Testis (tissue), 3 donors: Measurements from ENCODE around the gene ARL15. TPM values are rescaled to one million over a fixed set of nuclear protein-coding genes. Genes with fewer than 3 reads are reported as not detected.

Source experiments
- DNase-seq: peaks from one replicate; pipeline ENCODE4 v3.0.0-alpha.2; 2019
- H3K27ac ChIP-seq, 2 donors: fragments of 200-600 bp; sonication (generic); one replicate each; pipeline ENCODE4 v1.5.1; 2019
- H3K27me3 ChIP-seq: fragments of 200-600 bp; sonication (generic); one replicate; pipeline ENCODE4 v1.5.1; 2019
- H3K36me3 ChIP-seq: fragments of 200-600 bp; sonication (generic); one replicate; pipeline ENCODE4 v1.5.1; 2017; ENCODE audit warnings: low read depth; ENCODE audit errors: missing control alignments
- H3K4me1 ChIP-seq: fragments of 200-600 bp; sonication (generic); one replicate; pipeline ENCODE4 v1.5.1; 2019
- H3K4me3 ChIP-seq, 2 donors: fragments of 200-600 bp; sonication (generic); one replicate each; pipeline ENCODE4 v1.5.1; 2017 to 2019
- H3K9me3 ChIP-seq: fragments of 200-600 bp; sonication (generic); one replicate; pipeline ENCODE4 v1.5.1; 2017
- POLR2A ChIP-seq: fragments of 450-650 bp; IDR thresholded peaks from one replicate; pipeline ENCODE4 v1.6.1; 2017; ENCODE audit warnings: antibody characterized with exemption, mild to moderate bottlenecking, moderate library complexity
- WGBS, 2 donors: methylation state at CpG; one replicate each; pipeline ENCODE4 v1.1.5; 2018; 5-methylcytosine and 5-hydroxymethylcytosine counted together
- intact Hi-C: fragments of 100-400 bp; cut with DNase I; formaldehyde crosslinking; loops from one replicate; pipeline ENCODE4 v1.15.1; 2023; ENCODE audit warnings: low total_unique reads
- polyA plus RNA-seq: library from polyadenylated mRNA; stranded (reverse); fragments of 350-450 nt; fragmentation: Illumina TruSeq; extraction: RNeasy Lipid Tissue Mini Kit (QIAGEN cat#74804); gene quantifications from one replicate; pipeline ENCODE4 v1.2.3, GENCODE V29; 2014; ENCODE audit warnings: low read depth, low replicate concordance; ENCODE audit not compliant: insufficient read depth
- total RNA-seq, 2 donors: library from RNA; depleted of rRNA; stranded (reverse); fragments of >200 nt; gene quantifications; one replicate each; pipeline ENCODE4 v1.2.3, GENCODE V29; 2016
- TF ChIP-seq, protein P1 (sequence below), 3 experiments: fragments of 450-650 bp in 2 of 3; fragments of 200-600 bp in 1 of 3; sonication (generic) in 1 of 3; IDR thresholded peaks; one replicate each; pipeline ENCODE4 v1.5.1; 2016 to 2019; ENCODE audit warnings: antibody characterized with exemption in 3 of 3, mild to moderate bottlenecking in 2 of 3, moderate library complexity in 1 of 3

ARL15 gene
- total and polyA plus RNA-seq, 3 donors from 2014 or later, result 36.6 to 88.6 (median 75.2) TPM

DNA sequence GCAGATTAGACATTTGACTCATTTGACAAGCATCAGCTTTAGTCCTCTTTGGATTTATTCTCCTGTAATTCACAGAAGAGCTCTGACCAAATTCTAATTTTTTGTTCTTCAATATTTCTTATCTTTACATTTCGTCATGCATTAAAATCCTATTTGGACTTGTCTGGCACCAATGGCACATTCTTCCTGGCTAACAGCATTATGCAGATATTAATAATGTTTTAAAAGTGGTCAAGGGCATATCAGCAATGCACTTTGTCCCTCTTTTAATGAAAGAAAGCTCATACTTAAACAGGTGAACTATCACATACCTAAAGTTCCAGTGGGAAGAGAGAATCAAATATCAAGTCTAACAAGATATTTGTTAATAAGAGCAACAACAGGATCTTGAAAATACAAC lies 270.4 kb downstream of the ARL15 start:
- no peaks in the 10 kb centered on the region for H3K27me3 ChIP-seq
- intact Hi-C loops, result no loop called here

DNA sequence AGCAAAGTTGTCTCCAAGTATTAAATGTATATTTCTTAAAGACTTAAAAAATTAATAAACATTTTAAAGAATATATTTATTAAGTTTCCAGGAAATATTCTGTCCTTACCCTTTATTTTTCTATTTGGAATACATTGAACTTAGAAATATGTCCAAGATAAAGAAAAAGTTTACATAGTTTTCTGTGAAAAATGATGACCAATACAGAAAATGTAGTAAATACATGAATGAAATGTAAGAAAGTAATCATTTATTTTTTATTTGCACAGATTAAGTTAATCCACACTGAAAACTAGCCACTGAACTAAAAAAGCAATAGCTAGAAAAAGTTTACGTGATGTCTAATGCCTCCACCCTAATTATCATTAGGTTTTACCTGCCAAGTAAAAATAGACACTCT lies 273.2 kb downstream of the ARL15 start:
- Histone ChIP-seq H3K9me3 (no peaks in the 10 kb centered on the region), H3K36me3 (no peaks in the 10 kb centered on the region), H3K4me1 (no peaks in the 10 kb centered on the region), H3K27ac (no peak overlapping the region), H3K27me3 (no peaks in the 10 kb centered on the region), H3K4me3 (no peak overlapping the region)
- TF ChIP-seq, protein P1, sequence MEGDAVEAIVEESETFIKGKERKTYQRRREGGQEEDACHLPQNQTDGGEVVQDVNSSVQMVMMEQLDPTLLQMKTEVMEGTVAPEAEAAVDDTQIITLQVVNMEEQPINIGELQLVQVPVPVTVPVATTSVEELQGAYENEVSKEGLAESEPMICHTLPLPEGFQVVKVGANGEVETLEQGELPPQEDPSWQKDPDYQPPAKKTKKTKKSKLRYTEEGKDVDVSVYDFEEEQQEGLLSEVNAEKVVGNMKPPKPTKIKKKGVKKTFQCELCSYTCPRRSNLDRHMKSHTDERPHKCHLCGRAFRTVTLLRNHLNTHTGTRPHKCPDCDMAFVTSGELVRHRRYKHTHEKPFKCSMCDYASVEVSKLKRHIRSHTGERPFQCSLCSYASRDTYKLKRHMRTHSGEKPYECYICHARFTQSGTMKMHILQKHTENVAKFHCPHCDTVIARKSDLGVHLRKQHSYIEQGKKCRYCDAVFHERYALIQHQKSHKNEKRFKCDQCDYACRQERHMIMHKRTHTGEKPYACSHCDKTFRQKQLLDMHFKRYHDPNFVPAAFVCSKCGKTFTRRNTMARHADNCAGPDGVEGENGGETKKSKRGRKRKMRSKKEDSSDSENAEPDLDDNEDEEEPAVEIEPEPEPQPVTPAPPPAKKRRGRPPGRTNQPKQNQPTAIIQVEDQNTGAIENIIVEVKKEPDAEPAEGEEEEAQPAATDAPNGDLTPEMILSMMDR (IDR thresholded peaks at IDR 0.05), result no peak
- TF ChIP-seq POLR2A, result no peak
- intact Hi-C loops, result no loop called here
- 95 to 98% methylated on average over 1 of the region's 1 CpG for WGBS, 2 donors
- no peak for DNase-seq

More for the DNA sequence above, 270.4 kb downstream of the ARL15 start:
- H3K9me3 ChIP-seq, result no peaks in the 10 kb centered on the region
- no peak overlapping the region for H3K27ac ChIP-seq
- WGBS, 2 donors, result 83 to 88% methylated on average over 1 of the region's 1 CpG
- H3K4me3 ChIP-seq, result no peak overlapping the region
- no peak for DNase-seq
- no peaks in the 10 kb centered on the region for H3K36me3 ChIP-seq
- H3K4me1 ChIP-seq, result no peaks in the 10 kb centered on the region
- TF ChIP-seq, protein P1 (IDR thresholded peaks at IDR 0.05), result no peak
- TF ChIP-seq POLR2A, result no peak

DNA sequence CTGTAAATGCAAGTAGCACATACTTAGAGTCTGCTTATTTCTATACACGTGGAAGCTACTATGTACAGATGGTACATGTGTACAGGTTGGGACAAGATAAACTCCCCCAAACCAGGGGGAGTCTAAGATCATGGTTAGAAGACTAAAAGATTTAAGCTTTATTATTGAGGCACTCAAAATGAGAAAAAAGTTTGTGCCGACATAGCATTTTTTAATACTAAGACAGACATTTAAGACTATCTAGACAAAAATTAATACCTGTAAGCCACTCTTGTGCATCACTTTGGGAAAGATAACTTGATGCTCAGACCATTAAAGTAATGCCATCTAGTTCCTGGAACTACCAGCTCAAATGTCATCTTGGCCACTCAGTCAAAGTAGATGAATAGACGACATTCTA lies 279.4 kb downstream of the ARL15 start:
- H3K4me3 ChIP-seq, result no peak overlapping the region
- no peak for DNase-seq
- H3K36me3 ChIP-seq, result no peaks in the 10 kb centered on the region
- 87 to 88% methylated on average over 3 of the region's 3 CpGs for WGBS, 2 donors
- no peaks in the 10 kb centered on the region for H3K9me3 ChIP-seq
- H3K4me1 ChIP-seq, result no peaks in the 10 kb centered on the region
- H3K27me3 ChIP-seq, result no peaks in the 10 kb centered on the region
- intact Hi-C loops, result no loop called here
- TF ChIP-seq POLR2A, result no peak
- TF ChIP-seq, protein P1 (IDR thresholded peaks at IDR 0.05), result no peak
- no peak overlapping the region for H3K27ac ChIP-seq

DNA sequence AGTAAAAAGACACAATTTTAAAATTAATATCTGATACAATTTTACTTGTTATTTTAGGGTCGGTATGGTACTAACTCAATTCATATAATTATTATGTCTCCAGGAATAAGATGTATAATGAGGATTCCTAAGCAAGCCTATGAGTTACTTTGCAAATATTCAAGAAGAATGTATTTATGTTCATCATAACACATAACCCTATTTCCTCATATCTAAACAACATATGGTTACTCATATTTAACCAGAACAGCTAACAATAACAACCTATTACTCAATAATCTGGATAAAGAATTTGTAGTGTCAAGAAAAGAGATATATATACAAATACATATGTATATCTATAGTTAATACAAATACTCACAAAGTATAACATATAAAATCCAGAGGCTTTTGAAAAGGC lies 285.9 kb downstream of the ARL15 start:
- Histone ChIP-seq H3K36me3 (no peaks in the 10 kb centered on the region), H3K4me3 (no peak overlapping the region), H3K4me1 (no peaks in the 10 kb centered on the region), H3K27me3 (no peaks in the 10 kb centered on the region), H3K27ac (no peak overlapping the region), H3K9me3 (no peaks in the 10 kb centered on the region)
- intact Hi-C loops, result no loop called here
- TF ChIP-seq, protein P1 (IDR thresholded peaks at IDR 0.05), result no peak
- no peak for TF ChIP-seq POLR2A
- WGBS, 2 donors, result 77 to 81% methylated on average over 1 of the region's 1 CpG
- DNase-seq, result no peak

DNA sequence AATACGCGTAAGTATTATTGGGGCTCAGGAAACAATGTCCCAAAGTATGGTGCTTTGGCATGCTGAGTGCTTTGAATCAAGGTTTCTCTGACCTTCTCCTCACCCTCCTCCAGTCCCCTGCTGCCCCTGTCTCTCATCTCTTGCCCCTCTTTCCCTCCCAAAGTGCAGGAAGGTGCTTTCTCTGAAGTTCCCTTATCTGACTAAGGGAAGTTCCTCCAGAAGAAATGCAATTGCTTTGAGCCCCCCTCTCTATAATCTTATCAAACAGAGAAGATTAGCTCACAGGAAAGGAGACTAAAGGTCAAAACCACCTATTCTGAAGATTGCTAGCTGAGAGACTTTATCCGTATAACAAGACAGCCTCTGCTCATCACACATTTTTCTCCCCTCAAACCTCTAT lies 288.1 kb downstream of the ARL15 start:
- WGBS, 2 donors, result 80 to 84% methylated on average over 3 of the region's 3 CpGs
- H3K9me3 ChIP-seq, result no peaks in the 10 kb centered on the region
- no peaks in the 10 kb centered on the region for H3K4me1 ChIP-seq
- intact Hi-C loops, result no loop called here
- H3K27me3 ChIP-seq, result no peaks in the 10 kb centered on the region
- H3K36me3 ChIP-seq, result no peaks in the 10 kb centered on the region
- TF ChIP-seq POLR2A, result no peak
- TF ChIP-seq, protein P1 (IDR thresholded peaks at IDR 0.05), result no peak
- H3K27ac ChIP-seq, result no peak overlapping the region
- DNase-seq, result no peak
- no peak overlapping the region for H3K4me3 ChIP-seq
